Stimulated activated CD8-positive, alpha-beta memory T cell treated with anti-CD3 and anti-CD28 coated beads, Interleukin-2, amount 100 ng/mL, for 1 hour (primary cell): Measurements from ENCODE around the gene FIS1.

Experiments used
- DNase-seq, 2 donors: peaks; one replicate each; pipeline ENCODE4 v3.0.0-alpha.2; 2020; ENCODE audit warnings: low read depth in 2 of 2

Gene FIS1

DNA sequence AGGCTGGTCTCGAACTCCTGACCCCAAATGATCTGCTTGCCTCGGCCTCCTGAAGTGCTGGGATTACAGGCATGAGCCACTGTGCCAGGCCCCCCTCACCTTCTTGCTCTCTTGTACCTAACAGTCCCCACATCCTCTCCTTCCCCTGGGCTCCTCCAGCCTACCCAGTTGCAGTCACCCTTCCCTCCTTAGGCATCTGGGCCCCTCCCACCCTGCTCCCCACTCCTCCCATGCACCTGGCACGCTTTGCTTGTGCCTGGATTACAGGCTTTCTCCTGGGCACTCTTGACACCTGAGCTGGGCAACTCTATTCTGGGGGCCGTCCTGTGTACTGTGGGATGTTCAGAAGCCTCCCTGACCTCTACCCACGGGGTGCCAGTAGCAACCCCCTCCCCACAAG is 10.2 kb downstream of the FIS1 start:
- no peak for DNase-seq

DNA sequence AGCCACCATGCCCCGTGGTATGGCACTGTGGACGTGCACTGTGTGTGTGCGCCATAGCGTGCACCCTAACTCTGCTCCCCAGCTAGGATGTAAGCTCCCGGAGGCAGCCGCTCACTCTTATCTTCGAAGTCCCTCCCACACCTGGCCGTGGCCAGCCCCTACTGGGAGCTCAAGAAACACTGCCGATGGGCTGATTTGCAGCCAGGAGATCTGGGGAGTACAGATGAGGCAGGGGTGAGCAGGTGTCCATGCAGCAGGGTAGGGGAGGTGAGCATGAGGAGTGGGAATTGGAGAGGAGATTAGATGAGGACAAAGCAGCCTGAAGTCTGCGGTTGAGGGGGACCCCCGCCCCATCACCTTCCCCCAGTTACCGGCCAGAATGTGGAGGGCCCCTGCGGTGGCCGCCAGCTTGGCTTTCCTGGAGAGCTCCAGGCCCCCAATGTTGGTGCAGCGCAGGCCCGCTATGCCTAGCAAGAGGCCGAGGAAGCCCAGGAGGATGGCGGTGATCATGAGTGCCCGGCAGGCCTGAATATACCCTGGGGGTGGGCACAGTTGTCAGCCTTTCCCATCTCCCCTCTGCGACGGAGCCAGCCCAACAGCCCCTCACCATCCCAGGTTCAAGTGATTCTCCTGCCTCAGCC is 10.9 kb downstream of the FIS1 start:
- no peak for DNase-seq

DNA sequence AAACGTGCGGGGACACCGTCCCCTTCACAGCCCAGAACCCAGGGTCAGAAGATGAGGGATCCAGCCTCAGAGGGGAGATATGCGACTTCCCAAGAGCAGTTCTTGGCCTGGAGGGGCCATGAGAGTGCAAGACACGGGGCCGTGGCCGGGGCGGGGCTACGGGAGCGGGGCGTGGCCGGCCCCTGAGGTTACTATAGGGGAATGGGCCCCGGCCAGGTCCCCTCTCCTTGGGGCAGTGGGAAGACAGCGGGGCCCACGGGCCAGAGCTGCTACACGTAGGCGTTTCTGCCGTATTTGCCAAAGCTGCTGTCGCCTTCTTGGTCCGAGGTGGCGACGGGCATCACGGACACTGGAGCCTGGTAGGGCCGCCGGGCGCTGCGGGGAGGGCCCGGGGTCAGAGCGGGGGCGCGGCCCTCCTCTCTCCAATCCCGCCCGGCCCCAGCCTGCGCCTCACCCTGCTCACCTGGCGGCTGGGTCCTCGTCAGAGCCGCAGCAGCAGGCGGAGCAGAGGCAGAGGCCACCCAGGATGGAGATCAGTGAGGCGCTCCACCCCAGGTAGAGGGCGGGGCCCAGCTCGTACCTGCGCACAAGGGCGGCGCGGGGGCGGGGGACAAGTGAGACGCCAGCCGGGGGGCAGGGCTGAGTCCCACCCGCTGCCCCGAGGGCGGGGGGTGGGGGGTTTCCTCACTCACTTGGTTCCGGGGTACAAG is 12.6 kb downstream of the FIS1 start:
- DNase-seq: no peak

DNA sequence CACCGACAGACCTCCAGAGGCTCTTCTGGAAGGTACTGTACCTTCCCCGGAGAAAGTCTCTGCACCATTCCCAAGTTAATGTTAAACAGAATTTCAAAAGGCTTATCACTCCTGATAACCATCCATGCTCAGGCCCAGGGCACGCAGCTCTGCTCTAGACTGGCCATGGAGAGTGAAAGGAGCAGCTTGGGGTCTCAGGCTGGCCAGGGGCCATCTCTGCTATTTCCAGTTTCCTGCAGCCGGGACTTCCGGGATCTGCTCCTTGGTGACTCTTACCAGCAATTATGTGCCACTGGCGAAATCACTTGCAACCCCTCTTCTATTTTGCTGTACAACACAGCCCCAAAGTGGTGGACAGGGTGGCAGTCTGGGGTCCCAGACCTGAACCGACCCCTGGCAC is 13.2 kb downstream of the FIS1 start:
- DNase-seq: no peak

DNA sequence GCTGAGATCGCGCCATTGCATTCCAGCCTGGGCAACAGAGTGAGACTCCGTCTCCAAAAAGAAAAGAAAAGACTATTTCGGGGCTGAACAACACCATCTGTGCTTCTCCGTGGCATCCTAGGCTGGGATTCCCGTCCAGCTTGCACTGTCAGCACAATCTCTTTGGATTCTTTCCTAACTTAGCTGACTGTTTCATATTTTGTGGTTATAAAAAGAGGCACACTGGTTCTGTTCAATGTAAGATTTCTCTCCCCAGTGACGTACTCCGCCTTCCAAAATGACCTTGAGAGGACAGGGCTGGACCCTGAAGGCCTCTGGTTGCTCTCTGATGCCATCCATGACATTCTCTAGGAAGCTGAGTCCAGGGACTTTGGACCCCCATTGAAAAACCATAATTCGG is 18.2 kb downstream of the FIS1 start:
- DNase-seq: no peak

DNA sequence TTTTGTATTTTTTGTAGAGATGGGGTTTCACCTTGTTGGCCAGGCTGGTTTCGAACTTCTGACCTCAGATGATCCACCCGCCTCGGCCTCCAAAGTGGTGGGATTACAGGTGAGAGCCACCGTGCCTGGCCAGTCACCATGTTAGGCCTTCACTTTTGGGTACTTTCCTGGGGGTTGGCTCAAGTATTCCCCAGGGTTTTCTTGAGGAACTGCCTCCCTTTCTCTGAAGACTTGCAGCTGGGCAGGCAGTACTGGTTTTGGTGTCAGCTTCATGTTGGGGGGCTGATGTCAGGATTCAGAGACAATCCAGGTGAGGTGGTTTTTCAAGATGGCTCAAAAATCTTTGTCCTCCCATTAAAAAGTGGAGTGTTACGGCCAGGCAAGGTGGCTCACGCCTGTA is 19.2 kb downstream of the FIS1 start:
- DNase-seq: no peak

DNA sequence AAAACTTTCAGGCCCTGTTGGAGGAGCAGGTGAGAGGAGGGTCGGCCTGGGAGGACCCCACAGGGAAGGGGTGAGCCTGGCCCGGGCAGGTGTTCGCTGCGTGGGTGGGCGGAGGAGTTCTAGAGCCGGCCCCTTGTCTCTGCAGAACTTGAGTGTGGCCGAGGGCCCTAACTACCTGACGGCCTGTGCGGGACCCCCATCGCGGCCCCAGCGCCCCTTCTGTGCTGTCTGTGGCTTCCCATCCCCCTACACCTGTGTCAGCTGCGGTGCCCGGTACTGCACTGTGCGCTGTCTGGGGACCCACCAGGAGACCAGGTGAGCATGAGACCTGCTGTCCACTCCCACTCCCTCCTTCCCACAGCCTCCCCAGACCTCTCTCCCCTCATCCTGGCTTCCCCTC is 21.4 kb downstream of the FIS1 start:
- no peak for DNase-seq

DNA sequence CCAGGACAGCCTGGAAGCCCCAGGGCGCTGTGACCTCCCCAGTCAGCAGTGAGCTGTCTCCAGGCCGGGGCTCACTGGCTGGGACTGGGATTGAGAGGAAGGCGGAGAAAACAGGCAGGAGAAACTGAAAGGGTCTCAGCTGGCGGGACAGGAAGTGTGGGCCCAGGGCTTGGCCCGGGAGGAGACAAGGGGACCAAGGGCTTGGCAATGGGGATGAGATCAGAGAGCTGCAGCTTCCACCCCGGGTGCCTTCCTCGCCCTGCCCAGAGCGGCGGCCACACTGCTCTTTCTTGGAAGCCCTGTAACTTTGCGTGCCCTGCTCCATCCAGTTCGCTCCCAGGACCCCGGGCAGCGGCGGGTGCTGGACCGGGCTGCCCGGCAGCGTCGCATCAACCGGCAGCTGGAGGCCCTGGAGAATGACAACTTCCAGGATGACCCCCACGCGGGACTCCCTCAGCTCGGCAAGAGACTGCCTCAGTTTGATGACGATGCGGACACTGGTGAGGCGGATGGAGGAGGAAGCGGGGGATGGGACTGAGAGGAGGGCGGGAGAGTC is 22.5 kb downstream of the FIS1 start:
- no peak for DNase-seq

DNA sequence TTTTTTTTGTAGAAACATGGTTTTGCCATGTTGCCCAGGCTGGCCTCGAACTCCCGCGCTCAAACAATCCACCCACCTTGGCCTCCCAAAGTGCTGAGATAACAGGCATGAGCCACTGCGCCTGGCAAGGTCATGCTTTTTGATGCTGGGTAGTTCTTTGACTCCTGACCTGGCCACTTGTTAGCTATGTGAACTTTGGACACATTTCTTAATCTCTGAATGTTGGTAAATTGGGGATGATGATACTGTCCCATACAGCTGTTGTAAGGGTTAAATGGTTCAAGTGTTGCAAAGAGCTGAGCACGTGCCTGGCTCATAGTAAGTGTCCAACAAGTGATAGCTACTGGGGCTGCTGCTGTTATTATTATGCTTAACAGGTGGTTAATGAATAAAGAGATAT is 24.6 kb downstream of the FIS1 start:
- DNase-seq: no peak

DNA sequence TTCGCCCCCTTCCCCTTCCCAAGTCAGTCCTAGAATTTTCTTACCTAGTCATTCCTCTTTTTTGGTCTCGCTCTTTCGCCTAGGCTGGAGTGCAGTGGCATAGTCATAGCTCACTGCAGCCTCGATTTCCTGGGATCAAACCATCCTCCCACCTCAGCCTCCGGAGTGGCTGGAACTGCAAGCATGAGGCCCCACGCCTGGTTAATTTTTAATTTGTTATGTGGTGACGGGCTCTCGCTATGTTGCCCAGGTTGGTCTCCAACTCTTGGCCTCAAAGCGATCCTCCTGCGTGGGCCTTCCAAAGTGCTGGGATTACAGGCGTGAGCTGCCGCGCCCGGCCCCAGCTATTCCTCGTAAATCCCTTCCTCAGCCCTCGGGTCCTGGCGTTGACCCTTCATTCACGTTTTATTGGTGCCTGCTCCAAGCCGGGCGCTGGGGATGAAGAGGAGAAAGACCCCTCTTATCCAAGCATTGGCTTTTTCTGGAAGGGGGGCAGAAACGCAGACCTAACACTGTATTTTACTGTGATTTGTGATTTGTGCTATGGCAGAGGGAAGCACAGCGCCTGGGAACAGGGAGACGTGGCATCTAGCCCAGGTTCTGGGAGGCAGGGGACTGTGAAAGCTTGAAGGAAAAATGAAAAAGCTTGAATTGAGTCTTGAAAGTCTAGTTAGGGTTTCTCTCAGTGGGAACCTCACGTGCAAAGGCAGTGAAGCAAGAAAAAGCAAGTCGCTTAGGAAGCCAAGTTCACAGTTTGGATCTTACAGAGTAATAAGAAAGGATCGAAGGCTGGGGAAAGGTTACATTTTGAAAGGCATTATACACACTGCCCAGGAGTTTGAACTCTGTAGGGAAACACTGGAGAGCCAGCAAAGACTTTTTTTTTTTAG is 26.4 kb downstream of the FIS1 start:
- no peak for DNase-seq

DNA sequence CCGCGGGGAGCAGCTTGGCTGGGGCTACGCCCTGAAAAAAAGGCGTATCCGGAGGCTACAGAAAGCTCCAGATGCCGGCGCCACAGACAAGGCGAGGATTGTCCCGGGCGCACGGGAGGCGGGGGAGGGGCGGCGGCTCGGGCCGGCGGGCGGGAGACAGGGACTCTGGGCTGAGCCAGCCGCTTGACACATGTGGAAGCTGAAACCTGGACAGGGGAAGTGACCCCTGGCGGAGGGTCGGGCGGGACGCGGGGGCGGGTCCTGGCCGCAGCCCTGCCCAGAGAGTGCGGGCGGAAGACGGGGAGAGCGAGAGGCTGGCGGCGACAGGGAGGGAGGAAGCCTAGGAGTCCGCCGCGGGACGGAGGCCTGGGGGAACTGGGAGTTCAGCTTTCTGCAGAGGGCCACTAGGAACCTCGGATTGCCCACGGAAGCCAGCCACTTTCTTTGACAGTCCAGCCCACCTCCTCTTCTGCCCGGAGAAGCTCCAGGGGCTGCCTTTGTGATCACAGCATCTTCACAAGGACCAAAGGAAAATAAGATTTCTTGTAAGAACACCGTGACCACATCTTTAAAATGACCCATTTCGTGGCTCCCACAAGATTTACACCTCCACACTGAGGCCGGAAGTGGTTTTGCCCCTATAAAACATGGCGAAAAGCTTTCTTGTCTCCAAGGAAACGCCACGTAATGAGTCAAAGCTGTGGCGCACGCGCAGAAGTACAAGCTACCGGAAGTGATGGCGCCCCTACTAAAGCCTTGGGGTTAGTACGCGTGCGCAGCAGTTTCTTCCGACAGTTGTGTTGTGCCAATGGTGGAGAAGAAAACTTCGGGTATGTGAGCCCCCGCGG is 27.3 kb downstream of the FIS1 start, which contains the start of the genes PLOD3 and ZNHIT1:
Gene PLOD3 (minus strand): TSS at position 194 of the 848 bp plus-strand sequence. CDS start 307 bp downstream, outside the sequence.
Gene ZNHIT1 (plus strand): TSS at position 778 of the 848 bp plus-strand sequence. CDS start 31 bp downstream, at position 809.
- peak; percentile 92 to 94 for DNase-seq

DNA sequence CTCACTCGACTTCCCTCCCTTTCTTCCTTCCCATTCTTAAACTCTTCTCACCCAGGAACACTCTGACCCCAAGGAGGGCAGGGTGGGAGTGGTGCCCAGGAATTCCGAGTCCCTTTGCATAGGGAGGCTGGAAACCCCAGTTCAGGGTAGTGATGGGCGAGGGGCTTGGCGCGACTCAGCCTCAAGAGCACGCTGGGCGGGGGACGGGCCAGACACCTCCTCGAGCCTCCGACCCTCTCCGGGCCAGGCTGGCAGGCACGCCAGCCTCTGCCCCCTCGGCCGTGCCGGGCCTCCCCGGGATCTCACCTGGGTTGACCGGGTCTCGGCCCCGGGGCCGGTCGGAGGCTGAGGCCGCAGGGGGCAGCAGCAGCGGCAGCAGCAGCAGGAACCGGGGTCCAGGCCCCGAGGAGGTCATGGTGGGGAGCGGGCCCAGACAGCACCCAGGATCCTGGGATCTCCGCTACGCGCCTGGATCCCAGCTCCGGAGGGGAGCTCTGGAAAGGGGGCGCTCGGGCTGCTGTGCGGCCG is 28.0 kb downstream of the FIS1 start:
- no peak for DNase-seq

DNA sequence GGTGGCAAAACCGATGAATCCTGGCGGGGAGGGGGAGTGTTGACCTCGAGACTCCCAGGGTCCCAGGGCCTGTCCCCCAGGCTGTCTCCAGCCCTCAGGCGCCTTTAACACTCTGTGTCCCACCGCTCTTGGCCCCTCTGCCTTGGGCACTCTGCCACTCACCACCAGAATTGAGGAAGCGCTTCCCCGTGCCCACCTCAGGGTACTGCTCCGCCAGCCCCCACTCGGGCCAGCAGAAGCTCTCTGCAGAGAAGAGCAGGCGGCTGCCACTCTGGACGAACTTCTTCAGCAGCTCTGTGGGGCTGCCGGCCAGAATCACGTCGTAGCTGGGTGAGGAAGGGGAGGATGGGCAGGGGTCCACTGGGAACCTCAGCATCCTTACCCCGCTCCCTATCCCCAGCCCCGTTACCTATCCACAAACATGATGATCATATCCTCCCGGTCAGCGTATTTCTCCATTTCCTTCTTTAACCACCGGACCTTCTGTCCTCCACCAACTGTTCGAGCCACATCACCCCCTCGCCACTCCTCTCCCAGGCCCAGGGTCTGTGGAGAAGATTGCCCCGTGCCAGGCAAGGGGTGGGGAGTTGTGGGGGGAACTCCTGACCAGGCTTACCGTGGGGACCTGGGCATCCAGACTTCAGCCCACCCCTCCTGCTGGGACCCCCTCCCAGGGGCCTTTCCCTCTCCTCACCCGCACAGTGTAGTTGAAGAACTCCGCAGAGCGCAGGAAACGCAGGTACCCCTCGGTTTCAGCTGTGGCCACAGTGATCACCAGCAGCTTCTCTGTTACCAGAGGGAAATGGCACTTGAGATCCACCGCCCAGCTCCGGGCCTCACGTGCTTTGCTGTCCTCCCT is 28.7 kb downstream of the FIS1 start:
- no peak for DNase-seq

DNA sequence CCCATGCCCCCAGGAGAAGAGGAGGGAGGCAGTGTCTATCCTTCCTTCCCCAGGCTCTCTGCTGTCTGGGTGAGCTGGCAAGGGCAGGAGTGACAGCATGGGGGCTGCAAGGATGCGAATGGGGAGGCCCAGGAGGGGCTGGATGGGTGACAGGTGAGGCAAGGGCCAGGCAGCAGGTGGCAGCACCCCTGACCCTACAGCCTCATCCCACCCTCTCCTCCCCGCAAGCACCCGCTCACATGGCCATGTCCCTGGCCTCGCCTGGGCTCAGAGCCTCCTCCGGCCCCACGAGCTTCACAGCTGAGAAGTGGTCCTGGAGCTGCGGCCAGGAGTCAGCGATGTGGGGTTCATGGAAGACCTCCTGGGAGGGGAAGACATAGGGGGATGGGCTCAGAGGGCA is 32.9 kb downstream of the FIS1 start:
- no peak for DNase-seq

DNA sequence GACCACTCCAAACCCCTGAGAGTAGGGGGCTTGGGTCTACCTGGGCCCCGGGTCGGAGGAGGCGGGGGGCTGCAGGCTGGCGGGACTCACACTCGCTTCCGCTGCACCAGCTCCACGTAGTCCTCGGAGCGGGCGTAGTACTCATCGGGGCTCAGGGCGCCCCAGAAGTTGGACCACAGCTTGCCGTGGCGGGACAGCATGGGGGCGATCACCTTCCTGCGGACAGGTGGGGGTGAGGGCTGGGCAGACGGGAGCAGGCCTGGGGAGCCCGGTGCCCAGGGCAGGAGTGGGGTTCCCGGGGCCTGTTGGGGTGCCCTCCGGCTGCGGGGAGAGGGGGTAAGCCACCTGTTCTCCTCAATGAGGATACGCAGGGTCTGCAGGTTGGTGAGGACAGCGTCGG is 33.4 kb downstream of the FIS1 start:
- no peak for DNase-seq

DNA sequence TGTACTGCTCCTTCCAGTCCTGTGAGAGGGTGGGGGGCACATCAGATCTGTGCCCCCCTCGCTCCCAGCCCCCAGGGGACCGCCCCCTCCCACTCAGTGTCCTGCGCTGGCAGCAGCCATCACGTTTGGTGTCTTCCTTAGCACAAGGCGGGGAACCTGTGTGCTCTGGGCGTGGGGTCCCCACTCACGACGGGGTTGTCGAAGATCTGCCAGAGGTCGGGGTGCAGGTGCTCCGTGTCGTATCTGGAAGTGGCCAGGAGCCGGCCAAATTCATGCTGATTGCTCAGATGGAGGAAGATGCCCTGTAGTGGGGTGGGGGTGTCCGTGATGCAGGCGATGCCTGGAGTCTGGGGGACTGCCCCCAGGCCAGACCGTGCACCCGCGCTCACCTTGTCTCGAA is 34.7 kb downstream of the FIS1 start:
- DNase-seq: no peak

DNA sequence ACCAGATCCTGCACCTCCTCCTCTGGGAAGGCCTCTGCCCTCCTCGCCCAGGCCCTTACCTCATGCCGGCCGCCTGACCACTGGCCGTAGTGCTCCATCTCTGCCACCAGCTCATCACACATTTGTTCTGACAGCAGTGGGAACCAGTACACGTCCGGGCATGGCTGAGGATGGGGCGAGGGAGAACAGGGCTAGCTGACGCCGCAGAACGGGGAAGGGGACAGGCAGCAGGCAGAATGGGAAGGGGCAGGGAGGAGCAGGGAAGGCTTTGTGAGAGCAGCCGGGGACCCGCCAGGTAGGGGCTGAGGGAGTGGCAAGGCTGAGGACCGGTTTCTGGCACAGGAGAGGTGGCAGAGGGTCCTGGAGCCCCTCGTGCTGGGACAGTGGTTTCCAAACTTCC is 36.1 kb downstream of the FIS1 start:
- DNase-seq: no peak

DNA sequence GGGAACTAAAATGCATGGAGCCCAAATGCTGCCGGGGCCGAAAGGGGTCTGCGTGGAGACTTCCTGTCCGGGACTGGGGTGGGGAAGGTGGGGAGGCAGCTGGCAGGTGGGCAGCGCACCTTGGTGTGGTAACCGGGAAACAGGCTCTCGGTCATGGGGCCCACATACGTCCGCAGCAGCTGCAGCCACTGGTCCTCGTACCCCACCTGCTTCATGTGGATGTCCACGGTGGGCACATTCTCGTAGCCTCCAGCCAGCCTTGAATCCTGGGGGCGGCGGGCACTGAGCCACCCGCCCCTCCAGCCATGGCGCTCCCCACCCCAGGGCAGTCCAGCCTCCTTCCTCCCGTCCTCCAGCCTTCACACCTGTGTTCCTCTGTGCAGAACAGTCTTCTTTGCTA is 37.4 kb downstream of the FIS1 start:
- no peak for DNase-seq

DNA sequence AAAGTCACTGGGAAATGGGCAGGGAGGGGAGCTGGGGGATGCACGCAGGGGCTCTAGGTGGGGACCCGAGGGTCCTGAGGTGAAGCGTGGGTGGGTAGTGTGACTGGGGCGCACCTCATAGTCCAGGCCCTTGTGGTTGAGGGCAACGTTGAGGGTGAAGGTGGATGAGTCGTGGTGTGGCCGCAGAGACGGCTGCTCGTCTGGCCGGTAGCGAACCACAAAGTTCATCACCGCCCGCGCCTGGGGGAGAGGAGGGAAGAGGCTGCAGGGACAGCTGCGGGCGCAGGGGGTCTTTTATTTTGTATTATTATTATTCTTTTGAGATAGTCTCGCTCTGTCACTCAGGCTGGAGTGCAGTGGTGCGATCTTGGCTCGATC is 38.2 kb downstream of the FIS1 start:
- no peak for DNase-seq
